Fibroblast of skin of left biceps (primary cell): ENCODE measurements around the gene ANO2.
A peak's percentile ranks its signal among the peaks of the same experiment; 100 is the strongest.
"Not testable (repeated sequence)": the region's sequence is repeated elsewhere in the genome, so short reads cannot be mapped to it uniquely, and the experiment has no call there.

ENCODE experiments used
- DNase-seq, 2 experiments: peaks; one replicate each; pipeline ENCODE4 v3.0.0-alpha.2; 2013; ENCODE audit warnings: low read depth in 2 of 2

Gene ANO2

GRCh38 chr12:5669624-5670023, 275.4 kb downstream of the ANO2 start:
- not testable (repeated sequence) for DNase-seq

- DNase-seq = peak; percentile 62 to 68
Observed at GRCh38 chr12:5665615-5666014, 279.4 kb downstream of the ANO2 start.

GRCh38 chr12:5661811-5662210, 283.2 kb downstream of the ANO2 start:
- DNase-seq = no peak

GRCh38 chr12:5660238-5660637, 284.8 kb downstream of the ANO2 start:
- DNase-seq = no peak

GRCh38 chr12:5658339-5658941, 286.6 kb downstream of the ANO2 start:
- DNase-seq = not testable (repeated sequence)

GRCh38 chr12:5656836-5657235, 288.2 kb downstream of the ANO2 start:
- no peak for DNase-seq

- no peak for DNase-seq
Observed at GRCh38 chr12:5655120-5655519, 289.9 kb downstream of the ANO2 start.

- DNase-seq = no peak
Observed at GRCh38 chr12:5654019-5654418, 291.0 kb downstream of the ANO2 start.

- no peak for DNase-seq
Observed at GRCh38 chr12:5650829-5651461, 294.1 kb downstream of the ANO2 start.

- no peak for DNase-seq
Observed at GRCh38 chr12:5650281-5650680, 294.8 kb downstream of the ANO2 start.

- DNase-seq = peak; percentile 23 to 31
Observed at GRCh38 chr12:5648692-5649359, 296.2 kb downstream of the ANO2 start.

GRCh38 chr12:5643266-5643665, 301.8 kb downstream of the ANO2 start:
- DNase-seq = peak; percentile 19 to 24

- no peak for DNase-seq
Observed at GRCh38 chr12:5637698-5638097, 307.4 kb downstream of the ANO2 start.

GRCh38 chr12:5636907-5637306, 308.2 kb downstream of the ANO2 start:
- no peak for DNase-seq

GRCh38 chr12:5633106-5633505, 312.0 kb downstream of the ANO2 start:
- no peak for DNase-seq

GRCh38 chr12:5632453-5632852, 312.6 kb downstream of the ANO2 start:
- no peak for DNase-seq

GRCh38 chr12:5631497-5631896, 313.6 kb downstream of the ANO2 start:
- no peak for DNase-seq

- no peak for DNase-seq
Observed at GRCh38 chr12:5630726-5631125, 314.3 kb downstream of the ANO2 start.

GRCh38 chr12:5628501-5628900, 316.6 kb downstream of the ANO2 start:
- DNase-seq = no peak

- DNase-seq = no peak
Observed at GRCh38 chr12:5627053-5627630, 317.9 kb downstream of the ANO2 start.

GRCh38 chr12:5626151-5626550, 318.9 kb downstream of the ANO2 start:
- no peak for DNase-seq

GRCh38 chr12:5624486-5625272, 320.4 kb downstream of the ANO2 start:
- no peak for DNase-seq
